ENCODE data around the gene KIF23. TPM values are rescaled to one million over a fixed set of nuclear protein-coding genes. Genes with fewer than 3 reads are reported as not detected.

KIF23 gene
- 10.0 TPM for total RNA-seq

GRCh38 chr15:69413822-69414700 lies at the start of gene KIF23:
KIF23 (plus strand) TSS chr15:69414349; CDS start chr15:69414466, 117 bp downstream.

DNA sequence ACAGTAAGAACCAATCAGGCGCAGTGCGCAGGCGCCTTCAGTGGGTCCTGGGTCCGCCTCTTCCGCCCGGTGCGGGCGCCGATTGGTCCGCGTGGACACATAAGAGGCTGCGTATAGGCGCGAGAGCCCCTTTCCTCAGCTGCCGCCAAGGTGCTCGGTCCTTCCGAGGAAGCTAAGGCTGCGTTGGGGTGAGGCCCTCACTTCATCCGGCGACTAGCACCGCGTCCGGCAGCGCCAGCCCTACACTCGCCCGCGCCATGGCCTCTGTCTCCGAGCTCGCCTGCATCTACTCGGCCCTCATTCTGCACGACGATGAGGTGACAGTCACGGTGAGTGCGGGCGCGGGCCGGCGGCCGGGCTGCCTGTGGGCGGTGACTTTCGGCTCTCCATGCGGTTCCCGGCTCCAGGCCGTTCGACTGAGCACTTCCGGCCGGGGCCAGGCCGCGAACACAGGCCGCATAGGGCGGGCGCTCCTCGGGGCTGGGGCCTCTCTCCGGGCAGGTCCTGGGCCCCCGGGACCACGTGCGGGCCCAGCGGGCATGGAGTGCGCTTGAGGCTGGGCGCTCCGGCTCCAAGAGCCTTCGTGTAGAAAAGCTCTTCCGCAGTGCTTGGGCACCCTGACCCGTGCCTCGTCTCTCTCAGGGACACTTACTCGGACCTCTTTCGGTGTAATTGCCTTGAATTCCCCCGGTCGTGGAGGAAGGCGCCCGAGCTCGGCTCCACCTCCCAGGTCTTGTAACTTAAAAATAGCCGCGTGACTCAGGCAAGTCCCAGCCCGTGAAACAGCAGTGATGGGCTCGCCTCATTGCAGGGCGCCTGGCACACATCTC lies 38.8 kb downstream of the KIF23 start, which contains the start of gene RPLP1:
TSS of gene RPLP1 (plus strand) at position 127 of the 830 bp plus-strand sequence. CDS start at position 258, 131 bp downstream.

Small RNAs within 50 kb of the gene (small RNA-seq; reads per million reads assigned to genes)
- not detected for gene RF00012 (ENCODE audit: low replicate concordance)

Other genes with a start within 250 kb of the KIF23 start
- gene PAQR5, start 115.4 kb upstream of the KIF23 start, total RNA-seq = 0.31 TPM
- 56.0 TPM for gene RPLP1, start 38.5 kb downstream of the KIF23 start, total RNA-seq

All from parietal lobe (tissue), 2 donors.